ENCODE results near the gene EXOC7.
"Not testable (repeated sequence)": the region's sequence is repeated elsewhere in the genome, so short reads cannot be mapped to it uniquely, and the experiment has no call there.

EXOC7 gene

DNA sequence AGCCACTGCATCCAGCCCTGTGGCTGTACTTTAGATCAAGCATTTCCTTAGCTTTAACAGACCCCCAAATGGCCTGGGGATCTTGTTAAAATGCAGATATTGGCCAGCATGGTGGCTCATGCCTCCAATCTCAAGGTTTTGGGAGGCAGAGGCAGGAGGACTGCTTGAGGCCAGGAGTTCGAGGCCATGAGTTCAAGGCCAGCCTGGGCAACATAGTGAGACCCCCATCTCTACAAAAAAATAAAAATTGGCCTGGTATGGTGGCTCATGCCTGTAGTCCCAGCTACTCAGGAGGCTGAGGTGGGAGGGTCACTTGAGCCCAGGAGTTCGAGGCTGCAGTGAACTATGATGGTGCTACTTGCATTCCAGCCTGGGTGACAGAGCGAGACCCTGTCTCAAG, 60.7 kb downstream of the EXOC7 start:
- not testable (repeated sequence) for DNase-seq

GRCh38 chr17:76040376-76040775, 63.2 kb downstream of the EXOC7 start:
- DNase-seq: no peak

- no peak for DNase-seq
These were observed 64.5 kb downstream of the EXOC7 start for GRCh38 chr17:76039121-76039520.

- no peak for DNase-seq
These were observed 65.5 kb downstream of the EXOC7 start for GRCh38 chr17:76038050-76038449.

- no peak for DNase-seq
These were observed 66.9 kb downstream of the EXOC7 start for GRCh38 chr17:76036497-76037261.

DNA sequence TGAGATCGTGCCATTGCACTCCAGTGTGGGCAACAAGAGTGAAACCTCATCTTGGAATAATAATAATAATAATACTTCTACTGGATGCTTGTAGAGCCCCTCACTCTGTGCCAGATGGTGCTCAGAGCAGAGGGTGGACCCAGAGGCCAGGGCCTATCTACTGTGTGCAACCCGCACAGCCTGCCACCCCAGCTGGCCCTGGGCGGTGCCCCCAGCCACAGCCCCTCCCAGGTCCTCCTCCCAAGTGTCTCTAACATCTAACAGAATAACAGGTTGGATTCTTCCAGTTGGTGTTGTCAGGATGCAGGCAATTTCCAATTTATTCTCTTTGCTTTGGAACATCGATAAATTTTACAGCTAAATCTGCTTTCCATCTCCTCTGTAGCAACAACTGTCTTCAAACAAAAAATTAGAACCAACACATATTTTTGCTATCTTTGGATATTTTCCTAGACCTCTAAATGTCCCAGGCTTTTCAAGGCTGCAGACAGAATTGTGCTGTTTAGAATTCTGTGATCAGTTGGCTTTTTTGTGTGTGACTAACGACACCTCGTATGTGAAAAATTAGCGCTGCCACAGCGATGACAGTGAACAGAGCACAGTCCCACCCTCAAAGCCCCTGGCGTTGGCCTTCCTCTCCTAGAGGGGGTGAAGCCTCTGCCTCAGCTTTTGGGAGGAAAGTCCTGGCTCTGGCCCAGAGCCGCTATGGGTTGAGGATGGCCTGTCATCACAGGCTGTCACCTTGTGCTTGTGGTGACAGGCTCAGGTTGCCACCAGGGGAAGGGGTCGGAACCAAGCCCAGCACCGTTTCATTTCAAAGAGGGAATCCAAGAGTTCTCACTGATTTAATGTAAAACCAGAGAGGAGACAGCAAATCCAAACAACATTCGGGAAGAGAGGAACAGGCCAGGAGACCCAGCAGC, 68.9 kb downstream of the EXOC7 start:
- DNase-seq: no peak

- no peak for DNase-seq
These were observed 70.4 kb downstream of the EXOC7 start for GRCh38 chr17:76033139-76033538.

- no peak for DNase-seq
These were observed 70.8 kb downstream of the EXOC7 start for GRCh38 chr17:76032780-76033108.

GRCh38 chr17:76032073-76032779, 71.4 kb downstream of the EXOC7 start:
- no peak for DNase-seq

Measured in suppressor macrophage (primary cell).